ENCODE measurements around the gene SGSM1. TPM values are rescaled to one million over a fixed set of nuclear protein-coding genes. Genes with fewer than 3 reads are reported as not detected.

SGSM1 gene
- total and polyA plus RNA-seq, 8 donors = 0.68 to 4.7 (median 2.5) TPM

GRCh38 chr22:24926428-24926725, 120.4 kb downstream of the SGSM1 start:
- Histone ChIP-seq H3K36me3 (peaks cover 0 to 25% (median 10%) of the 10 kb centered on the region in 4 donors), H3K27me3 (no peaks in the 10 kb centered on the region), H3K4me3 (no peak overlapping the region), H3K4me1 (no peaks in the 10 kb centered on the region), H3K27ac (no peak overlapping the region), H3K9me3 (no peaks in the 10 kb centered on the region)
- 52 to 73% (median 62%) methylated on average over 3 of the region's 3 CpGs for WGBS, 5 donors
- no peak for DNase-seq
- intact Hi-C loops (cut with DNase I; ENCODE audit: low total_unique reads) = no loop called here
- TF ChIP-seq POLR2AphosphoS5 (IDR thresholded peaks at IDR 0.05) = no peak
- no peak for TF ChIP-seq EP300 (IDR thresholded peaks at IDR 0.05)
- no peak for TF ChIP-seq POLR2A (IDR thresholded peaks at IDR 0.05)
- no peak for TF ChIP-seq CTCF (IDR thresholded peaks at IDR 0.05)

GRCh38 chr22:24926849-24927579, 121.0 kb downstream of the SGSM1 start:
- 75 to 96% (median 94%) methylated on average over 1 of the region's 1 CpG for WGBS, 5 donors
- DNase-seq = no peak
- H3K27ac ChIP-seq = no peak overlapping the region
- H3K4me1 ChIP-seq = no peaks in the 10 kb centered on the region
- no peaks in the 10 kb centered on the region for H3K9me3 ChIP-seq
- no peak overlapping the region for H3K4me3 ChIP-seq
- TF ChIP-seq POLR2A (IDR thresholded peaks at IDR 0.05) (no peak), POLR2AphosphoS5 (IDR thresholded peaks at IDR 0.05) (no peak), CTCF (IDR thresholded peaks at IDR 0.05) (no peak), EP300 (IDR thresholded peaks at IDR 0.05) (no peak)
- no peaks in the 10 kb centered on the region for H3K27me3 ChIP-seq
- H3K36me3 ChIP-seq = peaks cover 0 to 25% (median 10%) of the 10 kb centered on the region in 4 donors
- intact Hi-C loops (cut with DNase I; ENCODE audit: low total_unique reads) = no loop called here

- Histone ChIP-seq H3K4me1 (no peaks in the 10 kb centered on the region), H3K36me3 (peaks cover 0 to 25% (median 10%) of the 10 kb centered on the region in 4 donors), H3K27me3 (no peaks in the 10 kb centered on the region), H3K27ac (no peak overlapping the region), H3K4me3 (no peak overlapping the region), H3K9me3 (no peaks in the 10 kb centered on the region)
- WGBS, 5 donors = 79 to 87% (median 85%) methylated on average over 7 of the region's 7 CpGs
- intact Hi-C loops (cut with DNase I; ENCODE audit: low total_unique reads) = no loop called here
- TF ChIP-seq POLR2A (IDR thresholded peaks at IDR 0.05) = no peak
- TF ChIP-seq EP300 (IDR thresholded peaks at IDR 0.05) = no peak
- TF ChIP-seq CTCF (IDR thresholded peaks at IDR 0.05) = no peak
- no peak for TF ChIP-seq POLR2AphosphoS5 (IDR thresholded peaks at IDR 0.05)
- no peak for DNase-seq
These were observed 122.3 kb downstream of the SGSM1 start for GRCh38 chr22:24928322-24928721.

- H3K9me3 ChIP-seq = no peaks in the 10 kb centered on the region
- H3K4me1 ChIP-seq = no peaks in the 10 kb centered on the region
- H3K4me3 ChIP-seq = no peak overlapping the region
- intact Hi-C loops (cut with DNase I; ENCODE audit: low total_unique reads) = no loop called here
- no peak overlapping the region for H3K27ac ChIP-seq
- no peak for TF ChIP-seq EP300 (IDR thresholded peaks at IDR 0.05)
- no peak for TF ChIP-seq CTCF (IDR thresholded peaks at IDR 0.05)
- TF ChIP-seq POLR2A (IDR thresholded peaks at IDR 0.05) = no peak
- no peak for TF ChIP-seq POLR2AphosphoS5 (IDR thresholded peaks at IDR 0.05)
- DNase-seq = no peak
- peaks cover 0 to 4% (median 0%) of the 10 kb centered on the region in 4 donors for H3K36me3 ChIP-seq
- no peaks in the 10 kb centered on the region for H3K27me3 ChIP-seq
- 54 to 75% (median 63%) methylated on average over 3 of the region's 3 CpGs for WGBS, 5 donors
These were observed 124.7 kb downstream of the SGSM1 start for GRCh38 chr22:24930678-24931077.
